GM12891 (cell line): Measurements from ENCODE around the gene TLE6.
"Not testable (repeated sequence)": the region's sequence is repeated elsewhere in the genome, so short reads cannot be mapped to it uniquely, and the experiment has no call there.

ENCODE experiments used
- DNase-seq: peaks from one replicate; pipeline ENCODE4 v3.0.0; 2011; ENCODE audit warnings: low spot score; ENCODE audit not compliant: insufficient read length
- FAIRE-seq: peaks from 2 replicates; lab custom pipeline; 2011; peaks lifted over from hg19 to GRCh38; lab: Jason Lieb, UNC
- PAX5 ChIP-seq: IDR thresholded peaks from 2 replicates; pipeline ENCODE4 v1.6.1; 2011; ENCODE audit warnings: low read length, moderate library complexity, mild to moderate bottlenecking; ENCODE audit not compliant: insufficient read depth, severe bottlenecking
- POLR2A ChIP-seq: IDR thresholded peaks from 2 replicates; pipeline ENCODE4 v1.6.1; 2011; ENCODE audit warnings: low read depth, low read length, control low read depth
- POLR2AphosphoS5 ChIP-seq: IDR thresholded peaks from 2 replicates; pipeline ENCODE4 v1.6.1; 2011; ENCODE audit warnings: low read depth, low read length, control low read depth
- POU2F2 ChIP-seq: IDR thresholded peaks from 2 replicates; pipeline ENCODE4 v1.6.1; 2011; ENCODE audit warnings: low read depth, mild to moderate bottlenecking, control low read depth, low read length, moderate library complexity
- SPI1 ChIP-seq: IDR thresholded peaks from 2 replicates; pipeline ENCODE4 v1.6.1; 2011; ENCODE audit warnings: low read depth, low read length, control low read depth
- TAF1 ChIP-seq: IDR thresholded peaks from 2 replicates; pipeline ENCODE4 v1.6.1; 2011; ENCODE audit warnings: low read depth, low read length, control low read depth

TLE6 gene

GRCh38 chr19:2987797-2988196, 10.4 kb downstream of the TLE6 start:
- no peak for DNase-seq

DNA sequence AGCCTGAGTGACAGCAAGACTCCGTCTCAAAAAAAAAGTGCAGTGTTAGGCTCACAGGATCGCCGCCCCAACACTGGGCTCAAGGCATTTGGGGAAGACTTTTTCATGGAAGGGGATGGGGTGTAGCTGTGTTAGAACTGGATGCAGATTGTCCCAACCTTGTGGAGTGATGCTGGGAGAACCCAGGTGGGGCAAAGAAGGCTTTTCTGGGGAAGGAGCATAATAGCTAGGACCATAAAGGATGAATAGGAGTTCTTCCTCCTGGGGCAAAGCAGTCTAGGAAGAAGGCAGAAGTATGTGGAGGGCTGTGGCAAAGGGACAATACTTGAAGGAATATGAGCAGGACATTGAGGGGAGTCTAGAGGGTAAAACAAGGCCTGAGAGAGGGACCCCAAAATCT, 11.2 kb downstream of the TLE6 start:
- no peak for TF ChIP-seq PAX5
- no peak for TF ChIP-seq POLR2A
- FAIRE-seq: no peak
- no peak for DNase-seq

More at GRCh38 chr19:2987797-2988196, 10.4 kb downstream of the TLE6 start:
- FAIRE-seq: no peak
- no peak for TF ChIP-seq POLR2AphosphoS5
- TF ChIP-seq POLR2A: no peak
- no peak for TF ChIP-seq POU2F2
- no peak for TF ChIP-seq TAF1
- TF ChIP-seq PAX5: no peak

DNA sequence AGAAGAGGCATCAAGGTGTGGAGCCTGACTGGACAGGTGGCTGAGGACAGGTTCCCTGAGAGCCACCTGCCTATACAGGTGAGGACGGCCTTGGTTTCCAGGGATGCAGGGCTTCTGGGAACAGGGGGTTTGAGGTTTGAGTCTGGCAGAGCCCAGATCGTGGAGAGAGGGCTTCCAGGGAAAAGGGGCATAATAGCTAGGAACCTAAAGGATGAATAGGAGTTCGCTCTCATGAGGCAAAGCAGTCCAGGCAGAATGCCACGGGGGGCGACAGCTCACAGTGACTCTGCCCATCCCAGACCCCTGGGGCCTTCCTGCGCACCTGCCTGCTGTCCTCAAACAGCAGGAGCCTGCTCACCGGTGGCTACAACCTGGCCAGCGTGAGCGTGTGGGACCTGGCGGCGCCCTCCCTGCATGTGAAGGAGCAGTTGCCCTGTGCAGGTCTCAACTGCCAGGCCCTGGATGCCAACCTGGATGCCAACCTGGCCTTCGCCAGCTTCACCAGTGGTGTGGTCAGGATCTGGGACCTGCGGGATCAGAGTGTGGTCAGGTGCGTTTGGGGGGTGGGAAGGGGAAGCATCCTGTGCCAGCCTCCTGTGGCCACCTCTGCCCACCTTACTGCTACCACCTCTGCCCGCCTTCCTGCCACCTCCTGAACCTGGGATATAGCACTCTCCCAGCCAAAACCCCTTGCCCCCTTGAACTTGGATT, 12.0 kb downstream of the TLE6 start:
- no peak for DNase-seq
- FAIRE-seq: no peak
- TF ChIP-seq POLR2A: no peak
- TF ChIP-seq POU2F2: no peak
- no peak for TF ChIP-seq TAF1
- no peak for TF ChIP-seq PAX5
- TF ChIP-seq POLR2AphosphoS5: no peak
- no peak for TF ChIP-seq SPI1

- FAIRE-seq: not testable (repeated sequence)
Measured at GRCh38 chr19:2992333-2992732, 15.0 kb downstream of the TLE6 start.

DNA sequence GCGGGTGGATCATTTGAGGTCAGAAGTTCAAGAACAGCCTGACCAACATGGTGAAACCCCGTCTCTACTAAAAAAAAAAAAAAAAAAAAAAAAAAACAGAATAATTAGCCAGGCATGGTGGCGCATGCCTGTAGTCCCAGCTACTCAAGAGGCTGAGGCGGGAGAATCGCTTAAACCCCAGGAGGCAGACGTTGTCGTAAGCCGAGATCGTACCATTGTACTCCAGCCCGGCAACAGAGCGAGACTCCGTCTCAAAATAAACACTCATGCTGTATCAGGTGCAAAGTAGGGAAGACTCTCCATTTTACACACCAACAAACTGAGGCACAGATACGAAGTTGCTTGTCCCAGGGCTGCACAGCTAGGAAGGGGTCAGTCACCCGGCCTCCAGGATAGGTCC, 15.6 kb downstream of the TLE6 start:
- DNase-seq (no peak), FAIRE-seq (no peak)
- TF ChIP-seq PAX5: no peak
- no peak for TF ChIP-seq TAF1
- no peak for TF ChIP-seq SPI1
- no peak for TF ChIP-seq POU2F2
- no peak for TF ChIP-seq POLR2A
- no peak for TF ChIP-seq POLR2AphosphoS5

More at GRCh38 chr19:2992333-2992732, 15.0 kb downstream of the TLE6 start:
- not testable (repeated sequence) for DNase-seq

GRCh38 chr19:2993579-2993978, 16.2 kb downstream of the TLE6 start:
- DNase-seq (no peak), FAIRE-seq (no peak)
- TF ChIP-seq POLR2AphosphoS5 (no peak), POU2F2 (no peak), PAX5 (no peak), POLR2A (no peak), TAF1 (no peak), SPI1 (no peak)

- TF ChIP-seq POLR2AphosphoS5 (no peak), TAF1 (no peak), SPI1 (no peak), PAX5 (no peak), POU2F2 (no peak), POLR2A (no peak)
- DNase-seq: no peak
- no peak for FAIRE-seq
Measured at GRCh38 chr19:2994588-2995131, 17.3 kb downstream of the TLE6 start.

DNA sequence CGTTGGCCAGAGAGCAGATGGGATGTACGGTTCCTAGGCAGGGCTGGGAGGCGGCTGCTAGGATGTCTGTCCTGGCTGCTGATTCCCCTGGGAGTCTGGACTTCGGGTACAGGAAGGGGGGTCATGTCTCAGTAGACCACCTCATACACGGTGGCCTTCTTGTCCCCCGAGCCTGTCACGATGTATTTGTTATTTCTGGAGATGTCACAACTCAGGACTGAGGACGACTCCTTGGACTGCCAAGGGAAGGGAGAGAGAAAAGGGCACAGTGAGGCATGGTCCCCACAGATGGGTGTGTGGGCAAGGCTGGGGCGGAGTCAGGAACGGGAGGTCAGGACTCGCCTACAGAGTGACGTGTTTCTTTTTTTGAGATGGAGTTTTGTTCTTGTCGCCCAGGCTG, 20.4 kb downstream of the TLE6 start:
- DNase-seq (no peak), FAIRE-seq (no peak)
- no peak for TF ChIP-seq PAX5
- TF ChIP-seq SPI1: no peak
- TF ChIP-seq POLR2A: no peak
- no peak for TF ChIP-seq POLR2AphosphoS5
- no peak for TF ChIP-seq POU2F2
- no peak for TF ChIP-seq TAF1

- TF ChIP-seq POLR2A: no peak
- TF ChIP-seq SPI1: no peak
- TF ChIP-seq TAF1: no peak
- no peak for TF ChIP-seq POU2F2
- TF ChIP-seq POLR2AphosphoS5: no peak
- no peak for TF ChIP-seq PAX5
- FAIRE-seq (no peak), DNase-seq (no peak)
Measured at GRCh38 chr19:2998642-2999041, 21.3 kb downstream of the TLE6 start.

DNA sequence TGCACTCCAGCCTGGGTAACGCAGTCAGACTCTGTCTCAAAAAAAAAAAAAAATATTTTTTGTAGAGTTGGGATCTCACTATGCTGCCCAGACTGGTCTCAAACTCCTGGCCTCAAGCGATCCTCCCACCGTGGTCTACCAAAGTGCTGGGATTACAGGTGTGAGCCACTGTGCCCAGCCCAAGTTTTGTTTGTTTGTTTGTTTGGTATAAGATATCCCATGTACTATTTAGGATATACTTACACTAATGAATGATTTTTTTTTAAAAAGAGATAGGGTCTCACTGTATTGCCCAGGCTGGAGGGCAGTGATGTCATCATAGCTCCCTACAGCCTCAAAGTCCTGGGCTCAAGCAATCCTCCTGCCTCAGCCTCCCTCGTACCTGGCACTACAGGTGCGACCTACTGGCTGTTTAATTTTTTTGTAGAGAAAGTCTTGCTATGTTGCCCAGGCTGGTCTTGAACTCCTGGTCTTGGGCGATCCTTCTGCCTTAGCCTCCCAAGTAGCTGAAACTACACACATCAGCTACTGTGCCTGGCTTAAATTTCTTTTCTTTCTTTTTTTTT, 24.0 kb downstream of the TLE6 start:
- TF ChIP-seq PAX5 (no peak), TAF1 (no peak), POLR2A (no peak), POLR2AphosphoS5 (no peak), SPI1 (no peak), POU2F2 (no peak)
- no peak for FAIRE-seq

DNA sequence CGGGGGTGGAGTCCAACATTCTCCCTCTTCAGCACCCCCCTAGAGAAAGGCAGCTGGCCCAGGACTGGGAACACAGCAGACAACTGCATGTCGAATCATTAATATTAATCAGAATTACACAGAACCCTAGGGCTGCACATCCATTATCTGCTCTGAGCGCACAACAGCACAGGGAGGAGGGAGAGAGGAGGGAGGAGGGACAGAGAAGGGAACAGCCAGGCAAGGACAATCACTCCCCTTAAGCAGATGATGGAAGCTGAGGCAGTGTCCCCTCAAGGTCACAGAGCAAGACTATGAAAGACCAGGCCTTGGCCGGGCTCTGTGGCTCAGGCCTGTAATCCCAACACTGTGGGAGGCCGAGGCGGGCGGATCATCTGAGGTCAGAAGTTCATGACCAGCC, 25.7 kb downstream of the TLE6 start:
- TF ChIP-seq PAX5 (no peak), POLR2A (no peak), SPI1 (no peak), POLR2AphosphoS5 (no peak), TAF1 (no peak), POU2F2 (no peak)
- no peak for FAIRE-seq
- no peak for DNase-seq

More for the DNA sequence above, 24.0 kb downstream of the TLE6 start:
- no peak for DNase-seq
